GM21528 (cell line): ENCODE measurements around the gene CDKN1A.
A peak's percentile ranks its signal among the peaks of the same experiment; 100 is the strongest.
"Not testable (repeated sequence)": the region's sequence is repeated elsewhere in the genome, so short reads cannot be mapped to it uniquely, and the experiment has no call there.

Experiments used
- ATAC-seq: cut with Tn5 transposase; IDR thresholded peaks from one replicate; pipeline ENCODE4 v1.9.1; 2021; ENCODE audit warnings: mild to moderate bottlenecking, moderate library complexity; ENCODE audit not compliant: unreplicated experiment, low FRiP score

Gene CDKN1A

DNA sequence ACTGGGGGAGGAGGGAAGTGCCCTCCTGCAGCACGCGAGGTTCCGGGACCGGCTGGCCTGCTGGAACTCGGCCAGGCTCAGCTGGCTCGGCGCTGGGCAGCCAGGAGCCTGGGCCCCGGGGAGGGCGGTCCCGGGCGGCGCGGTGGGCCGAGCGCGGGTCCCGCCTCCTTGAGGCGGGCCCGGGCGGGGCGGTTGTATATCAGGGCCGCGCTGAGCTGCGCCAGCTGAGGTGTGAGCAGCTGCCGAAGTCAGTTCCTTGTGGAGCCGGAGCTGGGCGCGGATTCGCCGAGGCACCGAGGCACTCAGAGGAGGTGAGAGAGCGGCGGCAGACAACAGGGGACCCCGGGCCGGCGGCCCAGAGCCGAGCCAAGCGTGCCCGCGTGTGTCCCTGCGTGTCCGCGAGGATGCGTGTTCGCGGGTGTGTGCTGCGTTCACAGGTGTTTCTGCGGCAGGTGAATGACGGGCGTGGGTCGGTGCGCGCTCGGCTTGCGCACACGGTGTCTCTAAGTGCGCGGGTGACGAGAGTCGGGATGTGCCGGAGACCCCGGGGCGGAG, at the start of gene CDKN1A:
Gene CDKN1A, plus strand, starts transcription at position 227 of the 555 bp plus-strand sequence. CDS start 5,388 bp downstream, outside the sequence.
- ATAC-seq: peak; percentile 46

DNA sequence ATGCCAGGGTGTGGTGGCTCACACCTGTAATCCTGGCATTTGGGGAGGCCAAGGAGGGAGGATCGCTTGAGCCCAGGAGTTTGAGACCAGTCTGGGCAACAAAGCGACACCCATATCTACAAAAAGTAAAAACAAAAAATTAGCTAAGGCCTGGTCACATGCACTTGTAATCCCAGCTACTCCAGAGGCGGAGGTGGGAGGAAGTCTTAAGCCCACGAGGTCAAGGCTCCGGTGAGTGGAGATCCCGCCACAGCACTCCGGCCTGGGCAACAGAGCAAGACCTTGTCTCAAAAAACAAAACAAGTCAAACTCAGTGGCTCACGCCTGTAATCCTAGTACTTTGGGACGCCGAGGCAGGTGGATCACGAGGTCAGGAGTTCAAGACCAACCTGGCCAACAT, 48.7 kb upstream of the CDKN1A start:
- ATAC-seq: no peak

DNA sequence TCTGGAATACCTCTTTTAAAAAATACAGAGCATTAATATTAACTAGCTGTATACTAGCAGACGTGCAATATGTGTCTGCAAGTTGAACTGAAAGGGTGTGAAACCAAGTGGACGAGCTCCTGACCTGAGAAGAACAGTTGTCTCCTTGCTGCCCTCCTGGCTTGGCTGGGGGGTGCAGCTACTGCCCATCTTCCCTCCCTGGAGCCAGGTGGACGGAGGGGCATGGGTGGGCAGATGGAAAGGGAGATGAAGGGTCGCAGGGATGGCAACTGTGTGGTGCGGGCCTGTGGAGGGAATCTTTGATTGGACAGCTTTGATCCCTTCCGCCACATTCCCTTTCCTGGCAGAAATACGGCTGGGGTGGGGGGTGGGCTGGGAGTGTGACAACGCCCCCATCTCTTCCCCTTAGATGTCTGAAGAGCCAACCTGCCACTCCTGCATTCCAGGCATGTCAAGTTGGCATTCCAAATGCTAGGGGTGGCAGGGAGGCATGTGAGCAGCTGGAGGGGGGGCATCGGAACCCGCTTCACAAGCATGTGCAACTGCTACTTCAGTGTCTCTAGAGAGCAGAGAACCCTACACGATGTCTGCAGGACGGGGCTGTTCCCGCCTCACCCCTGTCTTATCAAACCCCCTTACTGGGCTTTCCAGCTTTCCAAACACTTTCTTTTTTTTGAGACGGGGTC, 47.0 kb upstream of the CDKN1A start:
- ATAC-seq: no peak

DNA sequence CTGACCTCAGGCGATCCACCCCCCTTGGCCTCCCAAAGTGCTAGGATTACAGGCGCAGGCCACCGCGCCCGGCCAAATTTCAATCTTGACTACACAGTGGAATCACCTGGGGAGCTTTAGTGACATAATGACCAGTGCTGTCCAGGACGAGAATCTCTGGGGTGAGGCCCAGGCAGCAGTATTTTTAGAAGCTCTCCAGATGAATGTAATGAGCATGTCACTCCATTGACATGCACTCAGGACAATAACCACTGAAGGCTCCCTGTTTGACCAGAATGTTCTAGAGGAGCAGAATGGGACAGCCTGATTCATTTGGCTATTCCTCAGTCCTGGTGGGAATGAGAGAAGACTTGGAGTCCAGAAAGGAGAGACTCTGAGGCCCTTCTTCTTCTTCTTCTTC, 45.1 kb upstream of the CDKN1A start:
- no peak for ATAC-seq

DNA sequence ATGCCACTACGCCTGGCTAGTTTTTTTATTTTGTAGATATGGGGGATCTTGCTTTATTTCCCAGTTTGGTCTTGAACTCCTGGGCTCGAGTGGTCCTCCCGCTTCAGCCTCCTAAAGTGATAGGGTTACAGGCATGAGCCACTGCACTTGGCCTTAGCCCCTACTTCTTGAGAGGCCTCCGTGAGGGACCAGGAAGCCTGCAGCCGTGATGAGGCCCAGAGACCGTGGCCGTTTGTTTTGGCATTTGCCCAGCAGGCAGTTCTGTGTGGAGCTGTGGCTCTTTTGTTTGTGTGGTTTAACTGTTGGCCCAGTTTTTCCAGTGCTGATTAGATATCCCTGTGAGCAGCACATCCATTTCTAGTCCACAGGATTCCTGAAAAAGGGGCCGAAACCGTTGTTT, 44.6 kb upstream of the CDKN1A start:
- ATAC-seq: no peak

DNA sequence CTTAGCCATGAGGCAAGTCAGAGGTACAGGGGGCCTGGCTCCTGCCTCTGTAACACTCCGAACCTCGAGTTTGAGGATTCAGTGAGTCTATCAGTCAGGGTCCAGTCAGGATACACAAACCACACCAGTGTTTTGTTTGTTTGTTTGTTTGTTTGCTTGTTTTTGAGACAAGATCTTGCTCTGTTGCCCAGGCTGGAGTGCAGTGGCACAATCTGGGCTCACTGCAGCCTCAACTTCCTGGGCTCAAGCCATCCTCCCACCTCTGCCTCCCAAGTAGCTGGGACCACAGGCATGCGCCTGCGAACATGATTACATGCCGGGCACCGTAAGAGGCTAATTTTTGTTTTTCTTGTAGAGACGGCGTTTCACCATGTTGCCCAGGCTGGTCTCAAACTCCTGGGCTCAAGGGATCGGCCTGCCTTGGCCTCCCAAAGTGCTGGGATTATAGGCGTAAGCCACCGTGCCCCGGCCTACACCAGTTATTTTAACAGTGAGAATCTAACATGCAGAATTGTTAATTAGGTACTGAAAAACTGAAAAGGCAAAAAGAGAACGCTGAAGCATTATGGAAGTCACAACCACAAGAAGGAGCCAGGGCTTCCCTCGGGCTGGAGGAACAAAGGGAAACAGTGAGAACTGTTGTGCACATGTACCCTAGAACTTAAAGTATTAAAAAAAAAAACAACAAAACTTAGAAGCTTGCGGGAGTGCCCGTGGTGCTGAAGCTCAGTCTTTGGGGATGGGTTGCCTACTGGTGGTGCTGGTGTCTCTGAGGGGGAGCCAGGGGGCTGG, 44.0 kb upstream of the CDKN1A start:
- ATAC-seq: no peak

DNA sequence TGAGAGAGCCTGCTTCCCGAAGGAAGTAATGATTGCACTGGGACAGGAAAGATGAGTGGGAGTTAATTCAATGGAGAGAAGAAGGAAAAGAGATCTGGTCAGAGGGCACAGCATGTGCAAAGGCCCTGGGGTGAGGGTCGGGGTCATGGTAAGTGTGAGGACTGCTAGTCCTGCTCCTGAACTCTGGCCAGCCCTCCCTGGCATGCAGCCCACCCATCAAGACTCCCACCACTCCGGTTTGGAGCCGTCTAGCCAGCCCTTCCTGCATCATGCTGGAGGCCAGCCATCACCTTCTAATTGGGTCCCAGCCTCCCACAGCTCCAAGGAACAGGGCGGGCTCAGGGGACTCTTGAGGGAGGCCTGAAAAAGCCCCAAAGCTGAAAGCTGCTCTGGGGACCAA, 42.2 kb upstream of the CDKN1A start:
- no peak for ATAC-seq

DNA sequence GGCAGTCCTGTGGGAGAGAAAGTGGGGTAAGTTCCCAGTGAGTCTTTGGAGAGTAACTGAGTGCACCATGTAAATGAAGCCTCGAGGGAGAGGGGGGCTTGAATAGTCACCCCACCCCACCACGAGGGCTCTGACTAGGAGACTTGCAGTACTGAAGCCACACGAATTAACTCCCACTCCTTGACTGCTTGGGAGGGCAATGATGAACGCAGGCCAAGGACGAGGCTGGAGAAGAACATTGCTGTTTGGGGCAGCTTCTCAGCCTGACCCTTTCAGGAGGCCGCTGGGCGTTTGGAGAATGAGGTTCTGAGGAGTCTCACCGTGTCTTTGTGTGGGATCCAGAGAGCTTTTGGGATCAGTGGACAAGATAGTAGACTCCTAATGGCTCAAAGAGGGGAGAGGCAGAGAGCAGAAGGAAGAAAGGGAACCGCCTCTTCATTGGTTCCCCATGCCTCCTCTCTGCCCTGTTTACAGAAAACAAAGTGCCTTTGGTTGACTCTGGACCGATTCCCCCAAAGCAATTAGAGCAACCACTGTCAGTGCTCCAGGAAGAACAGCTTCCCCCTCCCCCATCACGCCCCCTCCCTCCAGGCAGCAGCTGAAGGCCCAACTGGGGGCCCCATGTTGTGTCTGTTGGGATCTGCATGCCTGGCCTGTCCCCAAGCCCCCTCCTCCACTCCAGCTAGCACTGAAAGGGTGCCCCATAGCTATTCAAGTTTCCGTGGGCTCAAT, 41.7 kb upstream of the CDKN1A start:
- ATAC-seq: no peak

DNA sequence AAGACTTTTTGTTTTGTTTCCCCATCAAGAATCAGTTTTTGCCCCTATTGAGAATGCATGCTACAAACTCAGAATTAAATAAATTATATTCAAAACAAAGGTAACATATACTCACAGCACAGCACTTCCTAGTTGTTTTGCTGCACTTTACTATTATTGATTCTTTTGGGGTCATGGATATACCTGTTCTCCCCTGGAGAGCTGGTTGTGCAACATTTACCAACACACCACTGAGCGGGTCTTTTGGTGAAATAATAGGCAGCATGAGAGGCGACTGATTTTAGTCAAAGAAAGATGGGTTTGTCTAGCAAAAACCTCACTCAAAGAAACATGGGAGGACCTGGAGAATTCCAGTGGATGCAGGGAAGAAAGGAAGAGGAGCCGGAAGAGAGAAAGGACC, 39.9 kb upstream of the CDKN1A start:
- ATAC-seq: no peak

DNA sequence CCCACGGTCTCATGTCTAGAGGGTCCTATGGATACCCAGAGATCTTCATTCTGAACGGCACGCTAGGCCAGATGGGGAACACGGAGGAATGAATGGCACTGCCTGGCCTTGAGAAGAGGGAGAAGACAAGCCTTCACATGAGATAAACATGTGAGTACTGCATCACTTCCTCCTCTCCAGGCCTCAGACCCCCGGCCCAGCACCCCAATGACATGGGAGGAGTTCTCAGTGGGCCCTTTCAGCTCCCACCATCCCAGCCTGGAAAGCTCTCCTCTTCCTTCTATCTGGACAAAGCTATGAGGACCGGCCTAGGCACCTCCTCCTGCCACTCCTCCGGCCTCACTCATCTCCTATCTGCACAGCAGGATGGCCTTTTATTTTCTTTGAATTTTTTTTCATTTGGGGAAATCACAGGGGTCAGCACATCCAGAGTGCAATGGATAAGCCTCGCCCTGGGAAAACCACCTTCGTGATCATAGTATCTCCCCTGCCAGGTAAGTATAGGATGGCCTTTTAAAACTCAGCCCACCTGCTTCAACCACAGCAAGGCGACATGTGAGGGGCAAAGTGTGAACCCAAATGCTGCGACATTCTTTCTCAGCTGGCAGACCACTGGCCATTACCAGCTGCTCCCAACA, 39.2 kb upstream of the CDKN1A start:
- ATAC-seq: no peak

DNA sequence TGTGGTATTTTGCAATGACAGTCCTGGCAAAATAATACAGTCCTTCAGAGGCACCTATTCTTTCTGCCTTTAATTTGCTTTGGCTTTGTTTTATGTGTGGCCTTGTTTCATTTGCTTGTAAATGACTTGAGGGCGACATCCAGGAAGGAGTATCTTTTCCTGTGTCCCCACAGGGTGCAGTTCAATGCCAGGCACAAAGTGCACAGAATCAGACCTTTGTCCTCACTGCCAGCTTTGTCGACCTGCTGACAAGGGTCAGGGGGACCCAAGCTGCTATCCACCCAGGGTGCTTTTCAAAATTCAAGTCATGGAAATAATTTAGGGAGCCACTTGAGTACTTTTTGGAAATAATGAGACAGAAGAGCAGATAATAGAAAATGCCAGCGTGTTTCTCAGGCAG, 37.0 kb upstream of the CDKN1A start:
- no peak for ATAC-seq

DNA sequence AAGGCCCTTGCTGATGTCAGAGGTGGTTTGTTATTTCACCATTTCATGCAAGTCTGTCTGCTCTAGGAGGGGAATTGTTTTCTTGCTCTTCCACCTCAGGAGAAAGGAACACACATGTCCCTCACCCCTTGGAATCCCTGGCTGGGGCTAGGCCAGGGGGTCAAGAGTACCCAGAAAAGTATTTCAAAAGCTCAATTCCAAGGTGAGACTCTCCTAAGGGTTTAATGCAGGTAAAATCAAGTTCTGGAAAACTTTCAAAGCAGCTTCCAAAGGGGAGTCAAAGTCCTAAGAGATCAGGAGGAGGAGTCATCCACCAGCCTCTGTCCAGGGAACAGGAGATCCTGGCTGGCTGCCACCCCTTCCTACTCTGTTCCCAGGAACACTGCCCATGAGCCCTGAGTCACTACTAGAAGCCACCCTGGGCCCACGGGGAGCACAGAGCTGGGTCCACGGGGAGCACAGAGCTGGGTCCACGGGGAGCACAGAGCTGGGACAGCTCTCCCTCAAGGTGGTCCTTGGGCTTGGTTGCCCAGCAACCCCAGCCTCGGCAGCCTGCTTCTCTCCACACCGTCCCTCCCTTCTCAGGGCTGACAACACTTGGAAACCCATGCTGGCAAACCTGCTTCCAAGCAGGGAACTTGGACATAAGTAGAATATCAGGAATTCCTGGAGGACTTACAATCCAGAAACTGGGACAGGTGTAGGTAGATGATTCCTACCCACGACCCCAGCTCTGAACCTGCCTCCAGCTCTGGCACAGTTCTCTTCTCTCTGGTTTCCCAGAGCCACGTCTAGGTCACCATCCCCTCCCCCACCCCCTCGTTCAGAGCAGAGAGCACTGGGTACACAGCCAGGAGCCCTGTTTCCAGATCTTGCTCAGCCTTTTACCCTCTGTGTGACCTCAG, 35.3 kb upstream of the CDKN1A start:
- no peak for ATAC-seq

DNA sequence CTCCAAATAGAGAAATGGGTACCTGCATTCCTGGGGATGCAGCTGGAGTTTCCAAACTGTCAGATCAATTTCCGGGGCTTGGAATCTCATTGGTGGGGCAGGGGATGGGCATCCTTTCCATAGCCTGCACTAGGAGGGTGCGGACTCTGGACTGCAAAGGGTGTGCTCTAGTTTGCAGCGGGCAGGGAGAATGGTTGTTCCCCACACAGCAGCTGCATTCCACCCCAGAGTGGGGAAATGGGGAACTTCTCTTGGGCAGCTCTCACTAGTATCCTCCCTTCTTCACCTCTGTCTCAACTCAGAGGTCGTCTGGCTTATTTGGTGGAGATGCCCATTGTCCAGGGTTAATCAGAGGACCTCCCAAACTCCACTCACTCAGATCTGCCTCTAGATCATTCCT, 34.5 kb upstream of the CDKN1A start:
- ATAC-seq: no peak

DNA sequence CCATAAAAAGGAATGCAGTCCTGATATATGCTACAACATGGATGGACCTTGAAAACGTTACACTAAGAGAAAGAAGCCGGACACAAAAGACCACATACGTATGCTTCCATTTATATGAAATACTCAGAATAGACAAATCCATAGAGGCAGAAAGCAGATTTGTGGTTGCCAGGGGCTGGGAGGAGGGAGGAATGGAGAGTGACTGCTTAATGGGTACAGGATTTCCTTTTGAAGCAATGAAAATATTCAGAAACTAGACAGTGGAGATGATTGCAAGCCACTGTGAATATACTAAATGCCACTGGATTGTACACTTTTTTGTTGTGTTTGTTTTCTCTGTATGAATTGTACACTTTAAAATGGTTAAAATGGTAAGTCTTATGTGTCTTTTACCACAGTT, 29.4 kb upstream of the CDKN1A start:
- ATAC-seq: no peak

DNA sequence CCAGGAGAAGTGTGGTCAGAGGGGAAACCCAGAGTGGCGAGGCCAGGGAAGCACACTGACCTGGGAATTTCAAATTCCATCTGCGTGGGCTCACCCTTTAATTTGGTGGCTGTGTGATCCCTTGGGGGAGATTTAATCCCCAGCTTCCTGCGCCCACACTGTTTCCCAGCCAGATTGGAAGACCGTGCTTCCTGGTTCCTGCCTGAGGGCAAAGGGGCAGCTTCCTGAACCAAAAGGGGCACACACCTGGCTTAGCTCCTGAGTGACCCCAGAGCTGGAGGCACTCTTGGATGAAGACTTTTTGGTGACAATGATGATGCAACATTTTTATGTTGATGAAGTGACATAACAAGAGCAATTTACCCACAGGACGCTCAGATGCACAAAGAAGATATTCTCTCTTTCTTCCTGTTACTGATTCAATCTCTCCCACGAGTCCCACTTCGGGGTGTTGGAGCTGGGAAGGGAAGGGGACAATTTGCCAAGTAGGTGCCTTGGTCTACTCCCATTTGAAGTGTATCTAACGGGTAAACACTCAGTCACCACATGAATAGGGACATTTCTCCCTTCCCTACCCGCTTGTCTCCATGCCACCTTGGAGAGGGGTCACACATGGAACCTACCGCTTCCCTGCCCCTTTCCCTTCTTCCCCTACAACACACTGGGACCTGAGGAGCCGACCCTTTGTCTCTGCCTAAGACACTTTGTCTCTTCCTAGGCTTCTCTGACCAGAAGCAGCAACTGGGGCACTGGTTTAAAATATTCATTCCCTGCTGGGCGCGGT, 28.6 kb upstream of the CDKN1A start:
- no peak for ATAC-seq

DNA sequence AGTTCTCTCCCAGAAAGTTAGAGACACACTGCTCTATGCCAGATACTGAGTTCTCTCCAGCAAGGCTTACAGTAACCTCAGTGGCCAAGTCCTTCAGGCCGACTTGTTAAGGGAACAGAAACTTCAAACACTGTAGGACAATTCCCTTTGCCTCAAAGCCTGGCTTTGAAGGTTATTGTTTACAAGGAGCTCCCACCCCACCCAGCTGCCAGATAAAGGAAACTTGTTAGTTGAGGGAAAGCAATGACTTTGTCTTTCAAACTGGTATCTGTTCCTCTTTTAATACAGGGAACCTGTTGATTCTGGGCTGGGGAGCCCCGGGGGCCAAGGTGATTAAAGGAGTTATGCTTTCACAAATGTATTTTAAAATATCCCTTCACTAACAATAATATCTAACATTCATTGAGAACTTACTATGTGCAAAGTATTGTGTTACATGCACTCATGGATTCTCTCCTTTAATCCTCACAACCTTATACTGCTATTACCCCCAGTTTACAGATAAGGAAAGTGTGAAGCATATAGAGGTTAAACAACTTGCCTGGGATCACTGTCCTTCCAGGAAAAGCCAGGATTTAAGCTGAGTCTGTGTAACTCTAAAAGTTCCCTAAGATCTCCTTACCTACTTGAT, 27.6 kb upstream of the CDKN1A start:
- no peak for ATAC-seq

DNA sequence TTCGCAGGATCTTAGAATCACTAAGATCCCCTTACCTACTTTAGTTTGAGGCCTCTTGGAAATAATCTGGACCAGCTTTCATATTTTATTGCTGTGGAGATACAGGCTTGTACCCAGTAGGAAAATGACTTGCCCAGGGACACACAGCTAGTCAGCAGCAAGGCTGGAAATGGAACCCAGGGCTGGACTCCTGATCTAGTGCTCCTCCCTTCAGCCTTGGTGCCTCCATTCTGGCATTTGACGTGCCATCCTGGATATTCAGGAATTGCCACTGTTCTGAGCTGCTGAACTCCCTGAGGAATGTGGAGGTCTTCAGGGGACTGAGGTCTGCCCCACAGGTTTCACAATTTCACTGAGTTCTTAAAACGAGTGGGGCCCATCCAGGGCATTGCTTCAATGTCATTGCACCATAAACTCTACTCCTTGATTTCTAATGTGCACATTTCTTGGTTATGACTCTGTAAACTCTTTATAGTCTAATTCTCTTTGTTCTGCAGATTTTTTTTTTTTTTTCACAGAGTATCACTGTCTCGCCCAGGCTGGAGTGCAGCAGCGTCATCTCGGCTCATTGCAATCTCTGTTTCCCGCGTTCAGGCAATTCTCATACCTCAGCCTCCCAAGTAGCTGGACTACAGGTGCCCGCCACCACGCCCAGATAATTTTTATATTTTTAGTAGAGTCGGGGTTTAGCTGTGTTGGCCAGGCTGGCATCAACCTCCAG, 26.7 kb upstream of the CDKN1A start:
- no peak for ATAC-seq

DNA sequence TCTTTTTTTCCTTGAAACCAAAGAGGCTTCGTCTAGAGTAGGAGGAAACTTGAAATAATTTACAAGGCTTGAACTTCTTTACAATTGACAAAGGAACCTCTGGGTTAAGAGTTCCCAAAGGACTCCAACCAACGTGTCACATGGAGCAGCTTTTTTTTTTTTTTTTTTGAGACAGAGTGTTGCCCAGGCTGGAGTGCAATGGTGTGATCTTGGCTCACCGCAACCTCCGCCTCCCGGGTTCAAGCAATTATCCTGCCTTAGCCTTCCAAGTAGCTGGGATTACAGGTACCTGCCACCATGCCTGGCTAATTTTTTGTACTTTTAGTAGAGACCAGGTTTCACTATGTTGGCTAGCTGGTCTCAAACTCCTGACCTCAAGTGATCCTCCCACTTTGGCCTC, 24.0 kb upstream of the CDKN1A start:
- not testable (repeated sequence) for ATAC-seq
